Dermis microvascular lymphatic vessel endothelial cell (primary cell): ENCODE results near the gene DCP1B. TPM values are rescaled to one million over a fixed set of nuclear protein-coding genes. Genes with fewer than 3 reads are reported as not detected.
A peak's percentile ranks its signal among the peaks of the same experiment; 100 is the strongest.
"Not testable (repeated sequence)": the region's sequence is repeated elsewhere in the genome, so short reads cannot be mapped to it uniquely, and the experiment has no call there.

Experiments used
- DNase-seq, 2 donors: peaks; one replicate each; pipeline versions ENCODE4 v3.0.0 to v3.0.0-alpha.2; 2010; ENCODE audit warnings: low read depth in 2 of 2
- total RNA-seq: library from RNA; depleted of rRNA; stranded (reverse); fragments of >200 nt; gene quantifications from 2 replicates; pipeline ENCODE4 v1.2.1, GENCODE V29; 2014

DCP1B gene
- total RNA-seq, 1 donor from 2014 or later: 3.9 TPM

GRCh38 chr12:1977109-1977508, 27.1 kb downstream of the DCP1B start:
- DNase-seq: no peak

- DNase-seq: no peak
These were observed 29.4 kb downstream of the DCP1B start for GRCh38 chr12:1974812-1975211.

- DNase-seq: no peak
These were observed 31.4 kb downstream of the DCP1B start for GRCh38 chr12:1972856-1973317.

GRCh38 chr12:1972260-1972659, 32.0 kb downstream of the DCP1B start:
- DNase-seq: no peak

- no peak for DNase-seq
These were observed 33.8 kb downstream of the DCP1B start for GRCh38 chr12:1970331-1970900.

- no peak for DNase-seq
These were observed 37.6 kb downstream of the DCP1B start for GRCh38 chr12:1966561-1967226.

GRCh38 chr12:1965916-1966315, 38.3 kb downstream of the DCP1B start:
- DNase-seq: no peak

- DNase-seq: no peak
These were observed 41.9 kb downstream of the DCP1B start for GRCh38 chr12:1962051-1963020.

GRCh38 chr12:1956716-1957115, 47.5 kb downstream of the DCP1B start:
- DNase-seq: no peak

GRCh38 chr12:1949771-1950470, 54.3 kb downstream of the DCP1B start:
- DNase-seq: no peak

GRCh38 chr12:1948883-1949282, 55.4 kb downstream of the DCP1B start:
- DNase-seq: no peak

- no peak for DNase-seq
These were observed 57.2 kb downstream of the DCP1B start for GRCh38 chr12:1947081-1947480.

- DNase-seq: no peak
These were observed 58.0 kb downstream of the DCP1B start for GRCh38 chr12:1946296-1946695.

GRCh38 chr12:1945502-1945901, 58.8 kb downstream of the DCP1B start:
- not testable (repeated sequence) for DNase-seq

GRCh38 chr12:1939801-1940607, 64.3 kb downstream of the DCP1B start:
- peak; percentile 64 to 78 for DNase-seq

- no peak for DNase-seq
These were observed 64.9 kb downstream of the DCP1B start for GRCh38 chr12:1939331-1939730.

- DNase-seq: no peak
These were observed 66.6 kb downstream of the DCP1B start for GRCh38 chr12:1937481-1938224.

- peak in 1 of 2 donors; percentile 16 for DNase-seq
These were observed 67.6 kb downstream of the DCP1B start for GRCh38 chr12:1936406-1937320.
